ENCODE measurements around the gene PRDM16.

Gene PRDM16

GRCh38 chr1:3192361-3192760 is 123.4 kb downstream of the PRDM16 start:
- DNase-seq, result no peak

GRCh38 chr1:3192825-3193224 is 123.8 kb downstream of the PRDM16 start:
- no peak for DNase-seq

- no peak for DNase-seq
These were observed 124.8 kb downstream of the PRDM16 start for GRCh38 chr1:3193811-3194210.

GRCh38 chr1:3194760-3195479 is 125.9 kb downstream of the PRDM16 start:
- DNase-seq, result no peak

- no peak for DNase-seq
These were observed 126.4 kb downstream of the PRDM16 start for GRCh38 chr1:3195480-3195815.

GRCh38 chr1:3195966-3196515 is 127.0 kb downstream of the PRDM16 start:
- no peak for DNase-seq

- no peak for DNase-seq
These were observed 127.7 kb downstream of the PRDM16 start for GRCh38 chr1:3196577-3197245.

- no peak for DNase-seq
These were observed 128.8 kb downstream of the PRDM16 start for GRCh38 chr1:3197781-3198316.

- DNase-seq, result no peak
These were observed 129.6 kb downstream of the PRDM16 start for GRCh38 chr1:3198371-3199271.

- DNase-seq, result no peak
These were observed 135.7 kb downstream of the PRDM16 start for GRCh38 chr1:3204725-3205124.

GRCh38 chr1:3205815-3206214 is 136.8 kb downstream of the PRDM16 start:
- no peak for DNase-seq

- DNase-seq, result no peak
These were observed 137.7 kb downstream of the PRDM16 start for GRCh38 chr1:3206696-3207095.

GRCh38 chr1:3207217-3207848 is 138.3 kb downstream of the PRDM16 start:
- DNase-seq, result no peak

GRCh38 chr1:3208819-3209200 is 139.8 kb downstream of the PRDM16 start:
- no peak for DNase-seq

- no peak for DNase-seq
These were observed 140.2 kb downstream of the PRDM16 start for GRCh38 chr1:3209201-3209600.

- no peak for DNase-seq
These were observed 142.8 kb downstream of the PRDM16 start for GRCh38 chr1:3211582-3212375.

GRCh38 chr1:3212453-3213355 is 143.7 kb downstream of the PRDM16 start:
- DNase-seq, result no peak

- DNase-seq, result no peak
These were observed 144.7 kb downstream of the PRDM16 start for GRCh38 chr1:3213730-3214129.

GRCh38 chr1:3215198-3216014 is 146.4 kb downstream of the PRDM16 start:
- no peak for DNase-seq

GRCh38 chr1:3216015-3216391 is 147.0 kb downstream of the PRDM16 start:
- no peak for DNase-seq

Data from fibroblast of skin of right quadriceps (primary cell).